ENCODE data around the gene CEP78.
"Not testable (repeated sequence)": the region's sequence is repeated elsewhere in the genome, so short reads cannot be mapped to it uniquely, and the experiment has no call there.

Gene CEP78

GRCh38 chr9:78210841-78211301, 25.0 kb upstream of the CEP78 start:
- FAIRE-seq = peak; percentile 64
- peak; percentile 12 for DNase-seq (ENCODE audit: insufficient read length)
- no peak for TF ChIP-seq TAF1 (IDR thresholded peaks at IDR 0.05; ENCODE audit: borderline replicate concordance, low read depth, low read length)
- no peak for TF ChIP-seq POLR2A (IDR thresholded peaks at IDR 0.05; ENCODE audit: low read depth, low read length)

GRCh38 chr9:78212868-78213267, 23.0 kb upstream of the CEP78 start:
- FAIRE-seq = no peak
- DNase-seq (ENCODE audit: insufficient read length) = no peak
- TF ChIP-seq TAF1 (IDR thresholded peaks at IDR 0.05; ENCODE audit: borderline replicate concordance, low read depth, low read length) (no peak), POLR2A (IDR thresholded peaks at IDR 0.05; ENCODE audit: low read depth, low read length) (no peak), POLR2AphosphoS5 (IDR thresholded peaks at IDR 0.05; ENCODE audit: low read depth, low read length) (no peak)

DNA sequence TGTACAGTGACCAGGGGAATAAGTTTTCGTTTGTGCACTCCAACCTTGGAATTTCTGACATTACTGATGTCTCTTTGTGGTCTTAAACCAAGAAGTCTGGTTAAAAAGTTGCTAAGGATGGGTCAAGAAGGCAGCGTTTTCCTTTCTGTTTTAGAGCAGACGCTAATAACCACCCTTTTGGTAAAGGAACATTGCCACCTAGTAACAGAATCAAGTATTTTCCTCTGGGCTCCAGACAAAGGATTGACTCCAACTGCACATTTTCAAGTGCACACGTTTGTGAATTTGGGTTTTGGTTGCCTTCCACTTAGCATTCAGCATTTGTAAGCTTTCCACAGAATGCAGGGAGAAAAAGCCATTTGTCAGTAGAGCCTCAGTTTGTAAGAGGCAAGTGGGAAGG, 22.2 kb upstream of the CEP78 start:
- DNase-seq (ENCODE audit: insufficient read length) = no peak

DNA sequence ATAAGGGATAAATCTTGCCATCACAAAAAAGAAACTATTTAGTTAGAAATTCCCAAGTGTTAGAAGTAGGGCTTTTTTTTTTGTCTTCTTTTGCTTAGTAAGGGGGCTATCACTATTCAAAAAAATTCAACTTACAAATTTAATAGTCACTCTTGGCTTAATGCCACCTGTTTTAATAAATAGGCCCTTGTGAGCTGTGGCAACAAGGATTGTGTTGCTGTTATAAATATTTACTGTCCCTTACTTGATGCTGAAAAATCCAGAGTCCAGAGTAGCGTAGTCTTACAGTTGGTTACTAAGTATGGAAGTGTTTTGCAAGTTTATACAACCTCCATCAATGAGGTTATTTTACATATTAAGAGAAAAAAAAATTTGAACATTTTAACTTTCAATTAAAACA, 21.4 kb upstream of the CEP78 start:
- DNase-seq (ENCODE audit: insufficient read length) = no peak
- no peak for TF ChIP-seq POLR2AphosphoS5 (IDR thresholded peaks at IDR 0.05; ENCODE audit: low read depth, low read length)
- TF ChIP-seq TAF1 (IDR thresholded peaks at IDR 0.05; ENCODE audit: borderline replicate concordance, low read depth, low read length) = no peak
- no peak for TF ChIP-seq POLR2A (IDR thresholded peaks at IDR 0.05; ENCODE audit: low read depth, low read length)
- no peak for FAIRE-seq

More for the DNA sequence above, 22.2 kb upstream of the CEP78 start:
- FAIRE-seq = peak; percentile 33
- no peak for TF ChIP-seq TAF1 (IDR thresholded peaks at IDR 0.05; ENCODE audit: borderline replicate concordance, low read depth, low read length)
- TF ChIP-seq POLR2A (IDR thresholded peaks at IDR 0.05; ENCODE audit: low read depth, low read length) = no peak
- TF ChIP-seq POLR2AphosphoS5 (IDR thresholded peaks at IDR 0.05; ENCODE audit: low read depth, low read length) = no peak

GRCh38 chr9:78215706-78216105, 20.2 kb upstream of the CEP78 start:
- DNase-seq (ENCODE audit: insufficient read length) = no peak
- no peak for FAIRE-seq
- TF ChIP-seq POLR2AphosphoS5 (IDR thresholded peaks at IDR 0.05; ENCODE audit: low read depth, low read length) (no peak), TAF1 (IDR thresholded peaks at IDR 0.05; ENCODE audit: borderline replicate concordance, low read depth, low read length) (no peak)

DNA sequence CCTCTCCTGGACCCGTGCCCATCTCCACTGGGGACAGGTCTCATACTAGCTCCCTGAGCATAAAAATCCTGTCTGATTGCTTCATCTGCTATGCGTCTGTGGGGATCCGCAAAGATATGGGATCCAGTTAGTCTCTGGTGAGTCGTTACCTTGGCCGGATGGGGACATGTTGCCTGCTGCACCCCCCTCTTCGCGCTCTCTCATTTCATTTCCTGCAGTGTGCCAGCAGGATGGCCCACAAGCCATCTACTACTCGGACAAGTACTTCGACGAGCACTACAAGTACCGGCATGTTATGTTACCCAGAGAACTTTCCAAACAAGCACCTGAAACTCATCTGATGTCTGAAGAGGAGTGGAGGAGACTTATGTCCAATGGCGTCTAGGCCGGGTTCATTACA, 17.0 kb upstream of the CEP78 start:
- no peak for FAIRE-seq
- no peak for TF ChIP-seq POLR2AphosphoS5 (IDR thresholded peaks at IDR 0.05; ENCODE audit: low read depth, low read length)
- no peak for TF ChIP-seq POLR2A (IDR thresholded peaks at IDR 0.05; ENCODE audit: low read depth, low read length)
- no peak for TF ChIP-seq TAF1 (IDR thresholded peaks at IDR 0.05; ENCODE audit: borderline replicate concordance, low read depth, low read length)
- no peak for DNase-seq (ENCODE audit: insufficient read length)

DNA sequence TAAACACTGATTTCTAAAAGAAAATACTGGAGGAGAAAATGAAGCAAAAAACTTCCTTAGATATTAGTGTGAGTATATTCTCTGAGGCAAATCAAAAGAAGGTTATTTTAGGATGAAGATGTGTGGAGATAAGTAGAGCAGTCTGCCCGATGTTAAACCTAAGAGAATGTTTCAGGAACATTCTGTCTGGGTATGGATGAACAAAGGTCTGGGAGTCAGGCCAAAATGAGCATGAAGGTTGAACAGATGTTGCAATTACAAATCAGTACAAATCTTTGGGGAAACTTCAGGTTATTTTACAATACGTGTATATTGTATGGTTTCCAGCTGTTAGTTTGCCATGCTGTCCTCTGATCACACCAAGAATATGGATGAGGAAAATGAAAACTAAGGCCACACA, 14.4 kb upstream of the CEP78 start:
- DNase-seq (ENCODE audit: insufficient read length) = no peak
- TF ChIP-seq POLR2A (IDR thresholded peaks at IDR 0.05; ENCODE audit: low read depth, low read length) (no peak), POLR2AphosphoS5 (IDR thresholded peaks at IDR 0.05; ENCODE audit: low read depth, low read length) (no peak), TAF1 (IDR thresholded peaks at IDR 0.05; ENCODE audit: borderline replicate concordance, low read depth, low read length) (no peak)
- no peak for FAIRE-seq

DNA sequence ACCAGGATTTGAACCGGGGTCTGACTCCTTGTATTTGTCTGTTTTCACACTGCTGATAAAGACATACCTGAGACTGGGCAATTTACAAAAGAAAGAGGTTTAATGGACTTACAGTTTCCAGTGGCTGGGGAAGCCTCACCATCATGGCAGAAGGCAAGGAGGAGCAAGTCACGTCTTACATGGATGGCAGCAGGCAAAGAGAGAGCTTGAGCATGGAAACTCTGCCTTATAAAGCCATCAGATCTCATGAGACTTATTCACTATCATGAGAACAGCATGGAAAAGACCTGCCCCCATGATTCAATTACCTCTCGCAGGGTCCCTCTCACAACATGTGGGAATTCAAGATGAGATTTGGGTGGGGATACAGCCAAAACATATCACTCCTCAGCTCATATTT, 14.0 kb upstream of the CEP78 start:
- not testable (repeated sequence) for FAIRE-seq; DNase-seq (ENCODE audit: insufficient read length)

GRCh38 chr9:78230761-78231160, 5.1 kb upstream of the CEP78 start:
- DNase-seq (ENCODE audit: insufficient read length) = no peak
- TF ChIP-seq POLR2AphosphoS5 (IDR thresholded peaks at IDR 0.05; ENCODE audit: low read depth, low read length) (no peak), TAF1 (IDR thresholded peaks at IDR 0.05; ENCODE audit: borderline replicate concordance, low read depth, low read length) (no peak), POLR2A (IDR thresholded peaks at IDR 0.05; ENCODE audit: low read depth, low read length) (no peak)

GRCh38 chr9:78232471-78232870, 3.4 kb upstream of the CEP78 start:
- DNase-seq (ENCODE audit: insufficient read length) = not testable (repeated sequence)

More at GRCh38 chr9:78230761-78231160, 5.1 kb upstream of the CEP78 start:
- FAIRE-seq = no peak

GRCh38 chr9:78234810-78235209, 1.1 kb upstream of the CEP78 start:
- FAIRE-seq = no peak
- TF ChIP-seq TAF1 (IDR thresholded peaks at IDR 0.05; ENCODE audit: borderline replicate concordance, low read depth, low read length) (no peak), POLR2AphosphoS5 (IDR thresholded peaks at IDR 0.05; ENCODE audit: low read depth, low read length) (no peak), POLR2A (IDR thresholded peaks at IDR 0.05; ENCODE audit: low read depth, low read length) (no peak)
- no peak for DNase-seq (ENCODE audit: insufficient read length)

More at GRCh38 chr9:78232471-78232870, 3.4 kb upstream of the CEP78 start:
- FAIRE-seq = not testable (repeated sequence)

DNA sequence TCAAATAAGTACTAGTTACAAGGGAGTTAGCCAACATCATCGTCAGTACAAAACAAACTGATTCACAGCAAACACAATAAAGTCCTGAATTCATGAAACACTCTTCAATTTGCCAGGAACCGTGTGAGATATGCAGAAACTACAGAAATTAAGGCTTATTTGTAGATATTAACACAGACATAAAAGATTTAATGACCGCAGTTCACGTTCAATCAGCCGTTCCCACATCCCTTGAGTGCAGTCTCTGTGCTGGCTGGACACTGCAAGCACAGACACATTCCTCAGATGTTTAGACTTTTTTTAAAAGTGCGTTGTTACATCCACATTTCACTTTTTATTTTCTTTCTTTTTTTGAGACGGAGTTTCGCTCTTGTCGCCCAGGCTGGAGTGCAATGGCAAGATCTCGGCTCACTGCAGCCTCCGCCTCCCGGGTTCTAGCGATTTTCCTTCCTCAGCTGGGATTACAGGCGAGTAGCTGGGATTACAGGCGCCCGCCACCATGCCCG, 566 bp upstream of the CEP78 start:
- FAIRE-seq = peak; percentile 24
- no peak for DNase-seq (ENCODE audit: insufficient read length)

GRCh38 chr9:78236551-78236910, 656 bp downstream of the CEP78 start:
- TF ChIP-seq POLR2A (IDR thresholded peaks at IDR 0.05; ENCODE audit: low read depth, low read length) (no peak), TAF1 (IDR thresholded peaks at IDR 0.05; ENCODE audit: borderline replicate concordance, low read depth, low read length) (no peak), POLR2AphosphoS5 (IDR thresholded peaks at IDR 0.05; ENCODE audit: low read depth, low read length) (no peak)
- DNase-seq (ENCODE audit: insufficient read length) = no peak
- peak; percentile 14 for FAIRE-seq

More for the DNA sequence above, 566 bp upstream of the CEP78 start:
- TF ChIP-seq POLR2AphosphoS5 (IDR thresholded peaks at IDR 0.05; ENCODE audit: low read depth, low read length) (no peak), TAF1 (IDR thresholded peaks at IDR 0.05; ENCODE audit: borderline replicate concordance, low read depth, low read length) (no peak), POLR2A (IDR thresholded peaks at IDR 0.05; ENCODE audit: low read depth, low read length) (no peak)
